ENCODE measurements around the gene ECT2L.

The ECT2L gene

GRCh38 chr6:138844192-138844591 lies 48.3 kb downstream of the ECT2L start:
- DNase-seq (ENCODE audit: extremely low spot score, insufficient read length, low read depth): no peak
- no peak for FAIRE-seq

- FAIRE-seq (no peak), DNase-seq (ENCODE audit: extremely low spot score, insufficient read length, low read depth) (no peak)
Measured at GRCh38 chr6:138847884-138848283, 52.0 kb downstream of the ECT2L start.

GRCh38 chr6:138848461-138848860 lies 52.6 kb downstream of the ECT2L start:
- FAIRE-seq: no peak

GRCh38 chr6:138849791-138850190 lies 53.9 kb downstream of the ECT2L start:
- no peak for FAIRE-seq
- no peak for DNase-seq (ENCODE audit: extremely low spot score, insufficient read length, low read depth)

More at GRCh38 chr6:138848461-138848860, 52.6 kb downstream of the ECT2L start:
- no peak for DNase-seq (ENCODE audit: extremely low spot score, insufficient read length, low read depth)

GRCh38 chr6:138856654-138857053 lies 60.8 kb downstream of the ECT2L start:
- no peak for DNase-seq (ENCODE audit: extremely low spot score, insufficient read length, low read depth)
- no peak for FAIRE-seq

- DNase-seq (ENCODE audit: extremely low spot score, insufficient read length, low read depth) (no peak), FAIRE-seq (no peak)
Measured at GRCh38 chr6:138857775-138858174, 61.9 kb downstream of the ECT2L start.

GRCh38 chr6:138862456-138862855 lies 66.6 kb downstream of the ECT2L start:
- DNase-seq (ENCODE audit: extremely low spot score, insufficient read length, low read depth) (no peak), FAIRE-seq (no peak)

- DNase-seq (ENCODE audit: extremely low spot score, insufficient read length, low read depth) (no peak), FAIRE-seq (no peak)
Measured at GRCh38 chr6:138863321-138863720, 67.4 kb downstream of the ECT2L start.

GRCh38 chr6:138864343-138864890 lies 68.5 kb downstream of the ECT2L start:
- FAIRE-seq (no peak), DNase-seq (ENCODE audit: extremely low spot score, insufficient read length, low read depth) (no peak)

GRCh38 chr6:138865480-138866109 lies 69.7 kb downstream of the ECT2L start:
- DNase-seq (ENCODE audit: extremely low spot score, insufficient read length, low read depth) (no peak), FAIRE-seq (no peak)

GRCh38 chr6:138868181-138868580 lies 72.3 kb downstream of the ECT2L start:
- FAIRE-seq: no peak
- no peak for DNase-seq (ENCODE audit: extremely low spot score, insufficient read length, low read depth)

GRCh38 chr6:138869398-138869797 lies 73.5 kb downstream of the ECT2L start:
- no peak for DNase-seq (ENCODE audit: extremely low spot score, insufficient read length, low read depth)
- FAIRE-seq: no peak

- DNase-seq (ENCODE audit: extremely low spot score, insufficient read length, low read depth) (no peak), FAIRE-seq (no peak)
Measured at GRCh38 chr6:138873191-138873590, 77.3 kb downstream of the ECT2L start.

- DNase-seq (ENCODE audit: extremely low spot score, insufficient read length, low read depth): no peak
- peak; percentile 87 for FAIRE-seq
Measured at GRCh38 chr6:138882369-138883017, 86.6 kb downstream of the ECT2L start.

GRCh38 chr6:138885156-138885819 lies 89.4 kb downstream of the ECT2L start:
- no peak for FAIRE-seq
- no peak for DNase-seq (ENCODE audit: extremely low spot score, insufficient read length, low read depth)

- FAIRE-seq: no peak
- DNase-seq (ENCODE audit: extremely low spot score, insufficient read length, low read depth): no peak
Measured at GRCh38 chr6:138891255-138891986, 95.5 kb downstream of the ECT2L start.

- DNase-seq (ENCODE audit: extremely low spot score, insufficient read length, low read depth) (no peak), FAIRE-seq (no peak)
Measured at GRCh38 chr6:138896104-138896756, 100.3 kb downstream of the ECT2L start.

- DNase-seq (ENCODE audit: extremely low spot score, insufficient read length, low read depth): no peak
- FAIRE-seq: no peak
Measured at GRCh38 chr6:138897031-138897430, 101.1 kb downstream of the ECT2L start.

GRCh38 chr6:138907167-138907566 lies 111.3 kb downstream of the ECT2L start:
- DNase-seq (ENCODE audit: extremely low spot score, insufficient read length, low read depth) (no peak), FAIRE-seq (no peak)

GRCh38 chr6:138909511-138909910 lies 113.6 kb downstream of the ECT2L start:
- FAIRE-seq (peak; percentile 46), DNase-seq (ENCODE audit: extremely low spot score, insufficient read length, low read depth) (no peak)
